NCI-H2107 treated with DMSO at 0.1 percent for 48 hours (cell line): Measurements from ENCODE around the gene GTF2F2.

Experiments used
- DNase-seq: peaks from one replicate; lab custom pipeline; 2025; ENCODE audit not compliant: unreplicated experiment; lab: John Stamatoyannopoulos, UW

Gene GTF2F2

DNA sequence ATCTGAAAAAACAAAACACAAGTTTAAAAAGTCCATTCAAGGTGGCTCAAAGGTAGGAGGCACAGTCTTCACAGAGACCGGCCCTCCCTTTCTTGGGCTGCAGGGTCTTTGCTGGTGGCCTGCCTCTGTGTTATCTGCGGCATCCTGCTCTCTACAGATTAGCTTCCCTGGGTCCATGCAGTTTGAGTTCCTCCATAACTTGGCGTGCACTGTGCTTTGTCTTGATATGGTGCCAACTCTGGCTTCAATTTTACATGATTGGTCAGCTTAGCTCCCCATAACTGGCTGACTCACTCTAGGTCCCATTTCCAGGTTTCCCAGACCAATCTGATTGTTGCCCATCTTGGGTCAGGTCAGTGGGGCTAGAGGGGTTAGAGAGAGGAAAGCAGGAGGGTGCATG lies 178.9 kb downstream of the GTF2F2 start:
- DNase-seq, result no peak

DNA sequence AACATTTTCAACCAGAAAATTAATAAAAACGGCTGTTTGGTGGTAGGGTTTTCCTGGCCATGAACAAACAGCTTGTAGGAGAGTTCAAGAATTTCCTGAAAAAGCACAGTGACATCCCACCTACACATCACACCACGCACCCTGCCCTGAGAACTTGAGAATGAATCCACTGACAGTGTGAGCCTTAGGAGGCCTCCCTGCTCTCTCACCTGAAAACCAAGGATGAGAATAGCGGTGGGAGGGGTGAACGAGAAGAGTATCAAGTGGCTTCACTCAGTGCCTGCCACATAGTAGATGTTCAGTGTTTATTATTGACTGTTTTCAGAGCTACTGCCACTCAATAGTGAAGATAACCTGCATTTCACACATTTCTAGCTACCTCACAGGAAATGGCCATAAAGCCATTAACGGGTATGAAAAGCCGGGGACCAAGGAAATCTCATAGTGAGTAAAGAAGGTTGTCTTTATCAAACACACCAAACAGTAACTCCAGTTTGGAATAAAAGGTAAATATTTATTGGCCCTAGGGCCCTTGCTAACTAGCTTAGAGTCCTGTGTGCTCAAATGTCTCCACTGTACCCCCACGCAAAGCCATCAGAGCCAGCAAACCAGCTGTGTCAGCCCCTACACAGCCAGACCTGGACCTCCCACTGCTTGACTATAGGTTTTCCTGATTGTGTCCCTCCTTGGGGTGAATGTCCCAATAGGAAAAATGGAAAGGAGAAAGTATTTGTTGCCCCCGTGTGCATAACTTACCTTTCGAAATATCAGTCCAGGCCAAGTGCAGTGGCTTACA lies 180.1 kb downstream of the GTF2F2 start:
- DNase-seq, result no peak

DNA sequence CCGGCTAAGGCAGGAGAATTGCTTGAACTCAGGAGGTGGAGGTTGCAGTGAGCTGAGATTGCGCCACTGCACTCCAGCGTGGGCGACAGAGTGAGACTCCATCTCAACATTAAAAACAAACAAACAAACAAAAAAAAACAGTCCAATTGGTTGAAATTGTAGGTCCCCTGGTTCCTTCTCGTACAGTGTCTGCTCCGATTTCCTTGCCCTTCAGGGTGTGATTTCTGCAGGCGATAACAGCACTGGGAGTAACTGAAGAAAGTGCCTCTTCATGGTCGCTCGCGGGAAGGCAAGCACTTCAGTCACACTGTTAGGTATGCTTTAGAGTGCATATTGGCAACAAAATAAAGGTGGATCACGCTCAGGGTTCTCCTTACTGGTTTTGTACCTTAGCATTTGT lies 181.0 kb downstream of the GTF2F2 start:
- no peak for DNase-seq

DNA sequence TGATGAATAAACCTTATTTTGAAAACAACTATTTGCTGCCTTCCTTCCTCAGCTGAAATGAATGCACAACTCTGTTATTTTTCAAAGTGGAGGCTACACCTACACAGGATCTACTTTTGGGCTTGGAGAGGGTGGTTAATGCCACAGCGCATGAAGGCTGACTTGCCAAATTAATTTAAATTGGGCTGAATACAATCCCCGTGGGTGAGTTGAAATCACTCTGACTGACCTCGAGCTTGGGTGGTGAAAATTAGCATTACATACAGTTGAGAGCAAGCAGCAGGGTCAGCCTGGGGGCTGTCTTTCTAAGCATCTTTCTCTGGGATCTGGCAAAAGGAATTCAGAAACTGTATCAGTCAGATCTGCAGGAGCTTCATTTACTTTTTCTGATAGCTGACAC lies 182.2 kb downstream of the GTF2F2 start:
- no peak for DNase-seq

DNA sequence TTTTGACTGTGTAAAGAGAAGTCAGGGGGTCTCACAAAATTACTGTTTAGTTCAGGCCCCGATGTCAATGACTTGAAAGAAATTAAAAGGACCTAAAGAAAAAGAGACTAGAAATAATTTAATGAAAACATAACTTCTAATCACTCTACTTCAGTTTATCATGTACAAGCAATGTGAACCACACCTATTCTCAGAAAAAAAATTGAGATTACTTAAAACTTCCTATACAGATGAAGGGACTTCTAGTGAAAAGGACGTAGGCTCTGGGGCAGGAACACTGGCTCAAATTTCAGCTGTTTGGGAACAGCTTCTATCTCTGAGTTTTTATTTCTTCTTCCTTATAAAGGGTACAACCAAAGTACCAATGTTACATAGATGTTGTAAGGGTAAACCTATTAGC lies 182.7 kb downstream of the GTF2F2 start:
- no peak for DNase-seq

DNA sequence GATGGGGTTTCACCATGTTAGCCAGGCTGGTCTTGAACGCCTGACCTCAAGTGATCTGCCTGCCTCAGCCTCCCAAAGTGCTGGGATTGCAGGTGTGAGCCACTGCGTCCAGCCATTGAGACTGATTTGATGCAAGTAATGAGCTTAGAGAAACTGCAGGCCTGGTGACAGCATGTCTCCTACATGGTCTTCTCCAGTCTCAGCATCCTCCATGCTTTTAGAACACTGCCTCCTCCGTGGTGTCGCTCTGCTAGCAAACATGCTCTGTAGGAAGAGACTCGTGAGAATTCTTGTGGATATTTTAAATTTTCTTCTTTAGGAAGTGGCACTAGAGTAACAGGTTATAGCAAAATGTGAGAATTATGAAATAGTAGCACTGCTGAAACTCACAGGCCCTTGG lies 183.6 kb downstream of the GTF2F2 start:
- no peak for DNase-seq

DNA sequence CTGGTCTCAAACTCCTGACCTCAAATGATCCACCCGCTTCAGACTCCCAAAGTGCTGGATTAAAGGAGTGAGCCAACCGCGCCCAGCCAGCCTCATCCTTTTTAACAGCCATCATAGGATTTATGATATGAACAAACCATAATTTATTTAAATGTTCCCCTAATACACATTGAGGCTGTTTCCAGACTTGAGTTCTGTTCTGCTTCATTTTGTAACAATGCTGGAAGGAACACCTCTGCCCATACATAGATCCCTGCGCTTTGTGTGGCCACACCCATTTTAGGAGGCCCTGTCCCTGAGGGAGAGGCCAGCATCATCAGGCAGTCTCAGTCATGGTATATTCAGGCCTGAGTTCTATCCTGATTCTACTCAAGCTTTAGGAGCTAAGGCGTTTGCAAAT lies 184.8 kb downstream of the GTF2F2 start:
- DNase-seq, result no peak

DNA sequence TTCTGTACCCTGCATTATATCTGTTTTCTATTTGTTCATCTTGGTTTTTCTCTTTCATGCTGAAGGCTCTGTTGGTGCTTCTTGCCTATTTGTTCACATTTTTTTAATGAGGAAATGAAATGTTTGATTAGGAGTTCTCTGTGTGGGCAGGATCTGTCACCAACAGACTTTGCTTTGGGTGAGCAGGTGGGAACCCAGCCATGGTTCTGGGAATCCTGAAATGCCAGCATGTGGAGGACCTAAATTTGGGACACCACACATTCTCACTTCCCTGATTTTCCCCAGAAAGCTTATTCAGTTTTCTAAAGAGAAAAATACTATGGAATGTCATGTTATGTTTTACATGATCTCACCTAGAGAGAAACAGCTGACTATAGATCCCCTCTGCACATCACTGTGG lies 186.7 kb downstream of the GTF2F2 start:
- DNase-seq, result no peak

DNA sequence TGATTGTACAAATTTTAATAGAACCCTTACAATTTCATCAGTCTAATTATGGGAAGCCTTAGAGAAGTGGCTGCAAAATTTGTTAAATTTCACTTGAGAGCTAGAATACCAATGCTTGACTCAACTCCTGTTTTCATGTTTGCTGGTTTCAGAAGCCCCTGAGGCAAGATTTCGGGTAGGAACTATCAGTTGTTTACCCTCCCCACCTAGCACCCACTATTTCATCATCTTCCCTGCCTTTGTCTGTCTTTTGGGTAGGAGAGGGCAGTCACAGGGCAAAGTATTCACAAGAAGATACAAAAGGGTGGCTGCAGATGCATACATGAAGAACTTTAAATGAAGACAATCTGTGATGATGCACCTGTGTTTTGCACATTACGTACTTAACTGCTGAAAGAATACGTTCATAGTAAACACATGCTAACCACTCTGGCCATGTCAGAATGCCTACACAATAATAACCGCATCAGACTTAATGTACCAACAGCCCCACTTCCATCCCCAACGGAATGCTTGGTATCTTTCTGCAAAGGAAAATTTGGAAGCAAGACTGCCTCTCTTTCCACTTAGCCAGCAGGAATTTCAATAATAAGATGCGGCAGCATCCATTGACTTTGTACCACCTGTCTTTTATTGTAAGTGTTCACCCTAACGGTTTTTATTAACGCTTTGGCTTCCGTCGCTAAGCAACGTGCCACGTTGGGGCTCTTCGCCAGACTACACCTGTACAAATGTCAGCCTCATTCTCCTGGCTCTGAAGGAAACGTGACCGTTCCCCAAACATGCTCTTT lies 190.2 kb downstream of the GTF2F2 start:
- no peak for DNase-seq

DNA sequence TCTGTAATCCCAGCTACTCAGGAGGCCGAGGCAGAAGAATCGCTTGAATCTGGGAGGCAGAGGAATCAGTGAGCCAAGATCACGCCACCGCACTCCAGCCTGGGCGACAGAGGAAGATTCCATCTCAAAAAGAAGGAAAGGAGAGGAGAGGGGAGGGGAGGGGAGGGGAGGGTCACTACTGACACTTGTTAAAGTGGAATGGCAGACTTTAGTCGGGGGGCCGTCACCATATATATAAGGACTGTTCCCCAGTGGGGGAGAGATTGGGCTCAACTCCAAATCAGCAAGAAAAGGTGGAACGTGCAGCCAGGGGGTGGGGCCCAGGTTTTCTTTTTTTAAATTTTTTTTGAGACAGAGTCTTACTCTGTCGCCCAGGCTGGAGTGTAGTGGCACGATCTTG lies 194.5 kb downstream of the GTF2F2 start:
- no peak for DNase-seq

DNA sequence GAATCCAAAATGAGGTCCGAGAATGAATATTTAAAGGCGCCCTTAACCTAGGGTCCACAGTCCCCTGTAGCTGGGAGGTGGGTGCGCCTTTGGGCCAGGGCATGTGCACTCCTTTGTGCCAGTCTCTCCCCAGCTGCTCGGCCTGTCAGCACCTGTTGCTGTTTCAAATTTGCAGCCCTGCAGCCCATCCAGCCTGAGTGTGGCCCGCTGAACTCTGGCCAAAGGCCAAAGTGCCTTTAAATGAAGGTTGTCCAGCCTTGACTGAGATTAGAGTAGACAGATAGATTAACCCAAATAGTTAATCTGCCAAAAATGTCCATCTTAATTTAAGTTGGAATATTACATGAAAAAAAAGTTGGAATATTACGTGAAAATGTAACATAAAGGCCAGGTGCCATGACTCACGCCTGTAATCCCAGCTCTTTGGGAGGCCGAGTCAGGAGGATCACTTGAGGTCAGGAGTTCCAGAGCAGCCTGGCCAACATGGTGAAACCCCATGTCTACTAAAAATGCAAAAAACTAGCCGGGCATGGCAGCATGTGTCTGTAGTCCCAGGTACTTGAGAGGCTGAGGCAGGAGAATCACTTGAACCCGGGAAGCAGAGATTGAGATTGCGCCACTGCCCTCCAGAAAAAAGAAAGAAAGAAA lies 195.3 kb downstream of the GTF2F2 start:
- DNase-seq, result no peak

DNA sequence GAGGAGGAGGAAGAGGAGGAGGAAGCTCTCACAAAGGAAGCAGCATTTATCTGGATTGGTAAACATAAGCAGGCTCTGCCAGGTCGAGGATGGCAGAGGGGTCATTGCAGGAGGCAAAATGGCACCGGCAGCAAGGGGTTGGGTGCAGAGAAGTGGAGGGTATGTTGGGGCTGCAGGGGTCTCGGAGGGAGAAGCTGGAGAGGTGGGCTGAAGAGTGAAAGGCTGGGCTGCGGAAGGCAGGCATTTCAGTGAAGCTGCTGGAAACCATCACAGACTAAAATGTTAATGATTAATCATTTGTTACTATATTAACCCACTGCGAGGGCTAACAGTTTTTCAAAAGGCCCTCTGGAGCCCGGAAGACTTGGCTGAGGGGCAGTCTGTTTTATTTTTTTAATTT lies 196.0 kb downstream of the GTF2F2 start:
- DNase-seq, result no peak

DNA sequence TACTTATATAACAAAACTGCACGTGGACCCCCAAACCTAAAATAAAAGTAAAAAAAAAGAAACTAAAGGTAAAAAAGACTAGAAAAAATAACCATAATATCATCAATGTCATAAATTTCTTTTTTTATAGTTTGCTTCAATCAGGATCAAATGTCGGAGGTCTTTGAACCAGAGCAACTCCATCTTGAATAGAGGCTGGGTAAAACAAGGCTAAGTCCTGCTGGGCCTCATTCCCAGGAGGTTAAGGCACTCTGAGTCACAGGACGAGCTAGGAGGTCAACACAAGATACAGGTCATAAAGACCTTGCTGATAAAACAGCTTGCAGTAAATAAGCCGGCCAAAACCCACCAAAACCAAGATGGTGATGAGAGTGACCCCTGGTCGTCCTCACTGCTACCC lies 196.7 kb downstream of the GTF2F2 start:
- DNase-seq, result no peak

DNA sequence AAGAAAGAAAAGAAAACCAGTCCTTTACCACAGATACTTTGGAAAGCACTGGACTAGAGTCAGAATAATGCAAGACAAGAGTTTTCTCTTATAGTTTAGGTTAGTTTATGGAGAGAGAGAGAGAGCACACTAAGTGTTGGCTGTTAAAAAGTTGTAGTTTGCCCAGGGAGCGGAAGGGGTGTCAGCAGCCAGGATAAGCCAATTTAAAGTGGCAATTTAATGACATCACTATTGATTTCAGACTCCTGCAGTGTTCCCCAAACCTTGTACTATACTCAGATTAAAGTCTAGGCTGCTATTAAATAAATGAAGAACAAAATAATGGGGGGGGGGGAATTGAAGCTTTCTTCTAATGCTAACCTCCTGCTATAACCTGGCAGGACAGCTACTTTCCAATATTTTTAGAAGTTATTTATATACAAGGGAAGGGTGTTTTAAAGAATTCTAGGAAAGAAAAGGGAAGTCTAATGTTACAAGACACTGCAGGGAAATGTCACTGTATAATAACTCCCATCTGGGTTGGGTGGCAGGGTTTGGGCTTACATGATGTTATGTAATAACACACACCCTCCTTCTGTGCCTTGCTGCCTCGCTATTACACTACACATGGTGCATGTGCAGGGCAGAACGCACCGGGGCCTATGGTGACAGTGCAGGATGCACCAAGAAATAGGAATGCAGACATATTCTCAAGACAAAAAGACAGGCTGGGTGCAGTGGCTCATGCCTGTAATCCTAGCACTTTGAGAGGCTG lies 200.7 kb downstream of the GTF2F2 start:
- DNase-seq, result no peak

DNA sequence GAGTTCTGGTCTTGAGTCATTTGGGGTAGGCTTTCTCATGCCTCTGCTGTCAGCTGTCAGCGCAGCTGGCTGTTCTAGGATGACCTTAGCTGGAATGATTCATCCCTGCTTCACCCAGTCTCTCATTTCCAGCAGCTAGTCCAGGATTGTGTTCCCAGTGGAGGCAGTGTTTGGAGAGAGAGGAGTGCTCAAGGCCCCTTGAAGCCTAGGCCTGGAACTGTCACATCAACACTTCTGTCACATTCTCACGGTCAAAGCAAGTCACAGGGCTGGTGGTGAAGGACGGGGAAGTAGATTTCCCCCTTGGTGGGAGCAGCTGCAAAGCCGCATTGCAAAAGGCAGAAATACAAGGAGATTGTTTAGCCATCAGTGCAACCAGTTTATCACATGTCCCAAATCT lies 205.5 kb downstream of the GTF2F2 start:
- DNase-seq, result no peak

DNA sequence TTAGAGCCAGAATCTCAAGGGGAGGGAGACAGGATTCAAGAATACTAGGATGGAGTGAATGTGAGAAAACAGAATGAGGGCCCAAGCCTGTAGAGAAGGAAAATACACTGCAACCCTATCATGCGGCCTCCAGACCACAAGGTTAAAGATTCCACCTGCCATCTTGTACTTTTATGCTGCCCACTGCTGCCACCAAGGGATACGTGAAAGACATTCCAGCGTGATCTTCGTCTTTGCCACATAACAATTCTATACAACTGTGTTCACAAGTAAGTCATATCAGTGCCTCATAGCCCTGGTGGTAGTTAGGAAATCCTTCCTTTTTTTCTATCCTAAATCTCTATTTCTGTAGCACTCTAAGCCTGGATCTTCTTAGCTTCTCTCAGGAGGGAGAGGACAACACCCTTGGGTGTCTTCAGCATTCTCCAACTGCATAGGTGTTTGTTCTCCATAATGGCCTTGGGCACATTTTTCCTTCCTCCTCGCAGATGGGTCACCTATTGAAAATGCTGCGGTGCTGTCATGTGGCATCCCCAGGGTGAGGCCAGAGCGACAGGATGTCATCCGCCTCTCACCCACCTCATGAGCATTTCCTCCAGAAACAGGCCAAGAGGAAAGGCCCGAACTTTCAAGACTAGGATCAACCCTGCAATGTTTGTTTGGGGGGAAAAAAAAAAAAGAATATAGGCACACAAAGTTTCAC lies 207.1 kb downstream of the GTF2F2 start:
- DNase-seq, result no peak

DNA sequence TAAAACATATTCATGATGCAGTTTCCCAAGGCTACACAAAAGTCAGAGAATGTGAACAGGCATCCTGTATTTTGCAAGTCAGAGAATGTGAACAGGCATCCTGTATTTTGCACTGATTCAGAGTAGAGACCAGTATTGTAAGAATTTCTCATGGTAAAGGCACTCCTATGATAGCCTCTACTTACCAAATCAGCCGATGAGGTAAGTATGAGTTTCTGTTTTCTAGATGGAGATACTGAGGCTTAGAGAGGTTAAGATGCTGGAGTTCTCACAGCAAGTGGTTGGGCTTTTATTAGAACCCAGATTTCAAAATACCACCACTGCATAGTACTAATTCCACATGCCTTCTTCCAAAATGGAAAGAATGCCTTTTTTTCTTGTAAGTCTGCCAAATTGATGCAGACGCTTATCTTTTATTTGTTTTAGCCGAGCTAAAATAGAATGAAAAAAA lies 208.4 kb downstream of the GTF2F2 start:
- no peak for DNase-seq

DNA sequence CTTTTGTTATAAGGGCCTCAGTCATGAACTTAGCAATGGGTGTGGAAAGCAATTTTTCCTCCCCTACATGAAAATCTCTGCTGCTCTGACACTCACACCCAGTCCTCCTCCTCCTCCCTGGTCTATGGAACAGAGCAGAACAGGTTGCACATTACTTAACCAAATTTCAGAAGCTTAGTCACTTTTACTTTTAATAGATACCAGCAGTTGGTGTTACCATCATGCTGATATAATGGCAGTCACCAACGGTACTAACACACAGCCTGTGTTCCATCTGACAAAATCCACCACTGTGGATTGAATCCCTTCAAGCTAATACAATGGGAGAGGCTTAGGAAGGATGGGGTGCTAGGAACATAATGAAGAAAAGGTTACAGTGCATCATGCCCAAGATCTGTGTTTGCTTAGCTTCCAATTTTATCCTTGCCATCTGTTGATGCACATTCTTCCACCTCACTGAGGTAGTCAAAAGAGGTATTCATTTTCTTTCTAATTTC lies 210.9 kb downstream of the GTF2F2 start:
- no peak for DNase-seq

DNA sequence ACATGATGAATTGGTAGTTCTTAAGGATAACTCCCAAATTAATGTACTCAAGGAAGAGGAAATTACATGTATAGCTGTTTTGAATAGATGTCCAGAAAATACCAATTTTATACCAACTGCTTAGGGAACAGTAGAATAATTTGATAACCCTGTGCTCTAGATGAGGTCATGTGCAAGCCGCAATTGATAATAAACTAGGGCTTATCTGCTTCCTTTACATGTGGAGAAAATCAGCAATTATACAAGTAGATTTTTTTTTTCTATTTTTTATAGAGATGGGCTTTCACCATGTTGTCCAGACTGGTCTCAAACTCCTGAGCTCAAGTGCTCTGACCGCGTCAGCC lies 211.4 kb downstream of the GTF2F2 start:
- DNase-seq, result no peak

DNA sequence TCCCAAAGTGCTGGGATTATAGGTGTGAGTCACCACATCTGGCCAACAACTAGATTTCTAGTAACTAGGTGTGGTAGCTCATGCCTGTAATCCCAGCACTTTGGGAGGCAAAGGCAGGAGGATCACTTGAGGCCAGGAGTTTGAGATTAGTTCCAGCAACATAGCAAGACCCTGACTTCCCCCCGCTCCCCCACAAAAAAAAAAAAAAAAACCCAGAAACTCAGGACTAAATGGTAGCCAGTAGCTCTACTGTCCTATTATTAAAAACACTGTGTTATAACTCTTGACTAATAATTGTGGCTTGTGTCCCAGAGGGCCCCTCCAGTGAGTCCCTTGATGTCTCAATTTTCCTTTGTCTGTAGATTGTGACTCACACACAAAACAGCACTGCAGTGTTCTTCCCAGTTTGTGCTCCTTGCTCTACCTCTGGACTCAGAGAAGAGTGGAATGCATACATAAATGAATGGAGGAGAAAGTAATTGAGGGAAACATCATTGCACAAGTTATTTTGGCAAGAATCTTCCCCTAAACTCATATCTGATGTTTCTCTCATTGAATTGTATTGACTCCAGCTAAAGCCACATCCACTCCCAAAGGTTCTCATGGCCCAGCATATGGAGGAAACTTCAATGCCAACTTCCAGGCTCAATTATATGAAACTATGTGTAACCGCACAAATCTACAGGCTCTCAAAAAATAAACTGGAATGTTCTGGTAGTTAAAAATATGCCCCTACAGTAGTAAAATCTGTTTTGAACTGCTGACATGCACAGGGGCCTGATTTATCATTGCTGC lies 211.9 kb downstream of the GTF2F2 start:
- no peak for DNase-seq
